ENCODE results near the gene AKR1D1.

Gene AKR1D1

DNA sequence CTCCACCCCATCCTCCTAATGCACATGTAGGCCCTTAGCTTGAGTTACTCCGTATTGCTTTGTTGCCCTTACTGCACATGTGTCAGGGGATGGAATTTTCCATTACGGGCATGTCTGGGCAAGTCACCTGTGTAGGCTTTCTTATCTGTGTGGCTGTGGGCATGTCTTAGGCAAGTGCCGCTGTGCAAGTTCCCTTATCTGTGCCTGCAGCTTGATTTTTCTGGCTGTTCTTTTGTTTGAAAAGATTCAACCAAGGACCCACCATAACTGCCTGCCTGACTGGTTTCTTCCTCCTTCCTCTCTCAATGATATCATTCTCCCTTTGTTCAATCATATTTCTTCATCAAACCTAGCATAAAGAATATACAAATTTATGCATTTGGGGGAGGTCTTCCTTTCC lies 88.5 kb downstream of the AKR1D1 start:
- ChIA-PET CTCF (no interaction called here), POLR2A (no interaction called here)
- Histone ChIP-seq H3K4me3 (ENCODE audit: low read depth, low read length) (no peak overlapping the region), H3K4me1 (ENCODE audit: control insufficient read depth, insufficient read depth, low read length) (no peaks in the 10 kb centered on the region), H3K9me3 (ENCODE audit: control insufficient read depth, insufficient read depth, low read depth, low read length) (no peaks in the 10 kb centered on the region), H3K36me3 (ENCODE audit: control insufficient read depth in 2 of 2, insufficient read depth in 1 of 2, low read length in 2 of 2) (no peaks in the 10 kb centered on the region), H3K27ac (ENCODE audit: extremely low read depth, low read depth, low read length) (no peak overlapping the region)
- TF ChIP-seq, protein P1, sequence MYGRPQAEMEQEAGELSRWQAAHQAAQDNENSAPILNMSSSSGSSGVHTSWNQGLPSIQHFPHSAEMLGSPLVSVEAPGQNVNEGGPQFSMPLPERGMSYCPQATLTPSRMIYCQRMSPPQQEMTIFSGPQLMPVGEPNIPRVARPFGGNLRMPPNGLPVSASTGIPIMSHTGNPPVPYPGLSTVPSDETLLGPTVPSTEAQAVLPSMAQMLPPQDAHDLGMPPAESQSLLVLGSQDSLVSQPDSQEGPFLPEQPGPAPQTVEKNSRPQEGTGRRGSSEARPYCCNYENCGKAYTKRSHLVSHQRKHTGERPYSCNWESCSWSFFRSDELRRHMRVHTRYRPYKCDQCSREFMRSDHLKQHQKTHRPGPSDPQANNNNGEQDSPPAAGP (tag by site-specific recombination; IDR thresholded peaks at IDR 0.05): no peak
- TF ChIP-seq TRIM28 (IDR thresholded peaks at IDR 0.05; ENCODE audit: borderline replicate concordance, low read length) (peak; percentile 70; the same call in 1 of the 2 replicates), SETDB1 (IDR thresholded peaks at IDR 0.05; ENCODE audit: insufficient read length, low read length) (peak; percentile 99)
- TF ChIP-seq, protein P2, sequence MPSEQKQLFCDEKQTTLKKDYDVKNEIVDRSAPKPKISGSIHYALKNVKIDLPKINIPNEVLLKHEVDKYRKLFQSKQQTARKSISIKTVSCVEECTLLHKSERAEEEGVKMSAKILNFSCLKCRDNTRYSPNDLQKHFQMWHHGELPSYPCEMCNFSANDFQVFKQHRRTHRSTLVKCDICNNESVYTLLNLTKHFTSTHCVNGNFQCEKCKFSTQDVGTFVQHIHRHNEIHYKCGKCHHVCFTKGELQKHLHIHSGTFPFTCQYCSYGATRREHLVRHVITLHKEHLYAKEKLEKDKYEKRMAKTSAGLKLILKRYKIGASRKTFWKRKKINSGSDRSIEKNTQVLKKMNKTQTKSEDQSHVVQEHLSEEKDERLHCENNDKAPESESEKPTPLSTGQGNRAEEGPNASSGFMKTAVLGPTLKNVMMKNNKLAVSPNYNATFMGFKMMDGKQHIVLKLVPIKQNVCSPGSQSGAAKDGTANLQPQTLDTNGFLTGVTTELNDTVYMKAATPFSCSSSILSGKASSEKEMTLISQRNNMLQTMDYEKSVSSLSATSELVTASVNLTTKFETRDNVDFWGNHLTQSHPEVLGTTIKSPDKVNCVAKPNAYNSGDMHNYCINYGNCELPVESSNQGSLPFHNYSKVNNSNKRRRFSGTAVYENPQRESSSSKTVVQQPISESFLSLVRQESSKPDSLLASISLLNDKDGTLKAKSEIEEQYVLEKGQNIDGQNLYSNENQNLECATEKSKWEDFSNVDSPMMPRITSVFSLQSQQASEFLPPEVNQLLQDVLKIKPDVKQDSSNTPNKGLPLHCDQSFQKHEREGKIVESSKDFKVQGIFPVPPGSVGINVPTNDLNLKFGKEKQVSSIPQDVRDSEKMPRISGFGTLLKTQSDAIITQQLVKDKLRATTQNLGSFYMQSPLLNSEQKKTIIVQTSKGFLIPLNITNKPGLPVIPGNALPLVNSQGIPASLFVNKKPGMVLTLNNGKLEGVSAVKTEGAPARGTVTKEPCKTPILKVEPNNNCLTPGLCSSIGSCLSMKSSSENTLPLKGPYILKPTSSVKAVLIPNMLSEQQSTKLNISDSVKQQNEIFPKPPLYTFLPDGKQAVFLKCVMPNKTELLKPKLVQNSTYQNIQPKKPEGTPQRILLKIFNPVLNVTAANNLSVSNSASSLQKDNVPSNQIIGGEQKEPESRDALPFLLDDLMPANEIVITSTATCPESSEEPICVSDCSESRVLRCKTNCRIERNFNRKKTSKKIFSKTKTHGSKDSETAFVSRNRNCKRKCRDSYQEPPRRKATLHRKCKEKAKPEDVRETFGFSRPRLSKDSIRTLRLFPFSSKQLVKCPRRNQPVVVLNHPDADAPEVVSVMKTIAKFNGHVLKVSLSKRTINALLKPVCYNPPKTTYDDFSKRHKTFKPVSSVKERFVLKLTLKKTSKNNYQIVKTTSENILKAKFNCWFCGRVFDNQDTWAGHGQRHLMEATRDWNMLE (tag by site-specific recombination; conservative IDR thresholded peaks at IDR 0.05; ENCODE audit: low read depth): peak; percentile 43; the same call in 1 of the 2 replicates

DNA sequence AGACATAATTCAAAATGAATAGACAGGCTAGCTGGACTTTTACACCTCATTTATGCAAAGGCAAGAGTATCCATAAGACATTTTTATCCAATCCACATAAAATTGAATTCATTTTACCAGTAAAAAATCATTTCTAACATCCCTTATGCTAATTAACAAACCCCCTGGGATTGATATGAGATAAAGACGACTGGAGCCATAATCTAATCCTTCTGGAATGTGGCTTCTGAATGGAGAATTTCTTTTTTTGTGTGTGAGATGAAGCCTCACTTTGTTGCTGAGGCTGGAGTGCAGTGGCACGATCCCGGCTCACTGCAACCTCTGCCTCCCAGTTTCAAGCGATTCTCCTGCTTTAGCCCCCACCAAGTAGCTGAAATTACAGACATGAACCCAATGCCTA lies 90.4 kb downstream of the AKR1D1 start:
- POLR2A ChIA-PET: no interaction called here
- Histone ChIP-seq H3K36me3 (ENCODE audit: control insufficient read depth in 2 of 2, insufficient read depth in 1 of 2, low read length in 2 of 2) (no peaks in the 10 kb centered on the region), H3K9me3 (ENCODE audit: control insufficient read depth, insufficient read depth, low read depth, low read length) (no peaks in the 10 kb centered on the region), H3K4me1 (ENCODE audit: control insufficient read depth, insufficient read depth, low read length) (no peaks in the 10 kb centered on the region), H3K27ac (ENCODE audit: extremely low read depth, low read depth, low read length) (no peak overlapping the region), H3K4me3 (ENCODE audit: low read depth, low read length) (no peak overlapping the region)
- CTCF ChIA-PET: interaction anchor here (1.7 kb wide), 1 partner anchor 572 kb away, joined by 8 read pairs; no protein-coding TSS in a partner anchor
- TF ChIP-seq YY1 (tag by site-specific recombination; IDR thresholded peaks at IDR 0.05) (no peak), ZNF10 (tag by site-specific recombination; IDR thresholded peaks at IDR 0.05) (no peak), ZBTB48 (tag by site-specific recombination; IDR thresholded peaks at IDR 0.05) (no peak), ZNF658 (tag by site-specific recombination; IDR thresholded peaks at IDR 0.05) (no peak), ZNF433 (tag by site-specific recombination; IDR thresholded peaks at IDR 0.05; ENCODE audit: low read depth) (no peak), KLF1 (tag by site-specific recombination; IDR thresholded peaks at IDR 0.05) (no peak), ZNF48 (tag by site-specific recombination; IDR thresholded peaks at IDR 0.05) (no peak), ZNF654 (tag by site-specific recombination; IDR thresholded peaks at IDR 0.05; ENCODE audit: low read depth) (no peak), GLI2 (tag by site-specific recombination; IDR thresholded peaks at IDR 0.05; ENCODE audit: borderline replicate concordance, low read depth) (no peak), HOXA7 (CRISPR knock-in tag; IDR thresholded peaks at IDR 0.05; ENCODE audit: borderline replicate concordance) (no peak), ZNF248 (tag by site-specific recombination; IDR thresholded peaks at IDR 0.05) (no peak)
- TF ChIP-seq, protein P1 (tag by site-specific recombination; IDR thresholded peaks at IDR 0.05): no peak
- TF ChIP-seq, protein P3, sequence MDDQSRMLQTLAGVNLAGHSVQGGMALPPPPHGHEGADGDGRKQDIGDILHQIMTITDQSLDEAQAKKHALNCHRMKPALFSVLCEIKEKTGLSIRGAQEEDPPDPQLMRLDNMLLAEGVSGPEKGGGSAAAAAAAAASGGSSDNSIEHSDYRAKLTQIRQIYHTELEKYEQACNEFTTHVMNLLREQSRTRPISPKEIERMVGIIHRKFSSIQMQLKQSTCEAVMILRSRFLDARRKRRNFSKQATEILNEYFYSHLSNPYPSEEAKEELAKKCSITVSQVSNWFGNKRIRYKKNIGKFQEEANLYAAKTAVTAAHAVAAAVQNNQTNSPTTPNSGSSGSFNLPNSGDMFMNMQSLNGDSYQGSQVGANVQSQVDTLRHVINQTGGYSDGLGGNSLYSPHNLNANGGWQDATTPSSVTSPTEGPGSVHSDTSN (CRISPR knock-in tag; IDR thresholded peaks at IDR 0.05): no peak

Data from HEK293 (cell line).